ENCODE results near the gene MYL11. TPM values are rescaled to one million over a fixed set of nuclear protein-coding genes. Genes with fewer than 3 reads are reported as not detected.

The MYL11 gene
- polyA plus RNA-seq, 1 donor from 2014 or later, result not detected

GRCh38 chr16:30352488-30353401, 21.9 kb upstream of the MYL11 start:
- no peaks in the 10 kb centered on the region for H3K9me3 ChIP-seq (ENCODE audit: low read length)
- H3K4me3 ChIP-seq (ENCODE audit: low read length), result no peak overlapping the region
- no peak overlapping the region for H3K27ac ChIP-seq (ENCODE audit: low read length)
- H4K20me1 ChIP-seq (ENCODE audit: insufficient read depth), result no peaks in the 10 kb centered on the region
- H3F3A ChIP-seq (ENCODE audit: insufficient read depth, low read length, poor library complexity, severe bottlenecking), result no peaks in the 10 kb centered on the region
- no peak overlapping the region for H3K4me2 ChIP-seq (ENCODE audit: low read length)
- H3K9me2 ChIP-seq (ENCODE audit: insufficient read depth, low read length), result no peaks in the 10 kb centered on the region
- no peak for TF ChIP-seq MXI1 (conservative IDR thresholded peaks at IDR 0.05; ENCODE audit: poor library complexity, severe bottlenecking)
- no peak for TF ChIP-seq TAF1 (IDR thresholded peaks at IDR 0.05; ENCODE audit: low read depth)
- no peak for TF ChIP-seq REST (IDR thresholded peaks at IDR 0.05; ENCODE audit: borderline replicate concordance)
- TF ChIP-seq EP300 (conservative IDR thresholded peaks at IDR 0.05; ENCODE audit: poor library complexity, severe bottlenecking), result no peak
- H3K79me2 ChIP-seq (replicated peaks; ENCODE audit: insufficient read depth, low read length), result peaks cover 17% of the 10 kb centered on the region
- no peak overlapping the region for H2AFZ ChIP-seq (ENCODE audit: low read depth, low read length)
- H3K27me3 ChIP-seq (ENCODE audit: insufficient read depth, low read depth, low read length), result no peaks in the 10 kb centered on the region
- no peaks in the 10 kb centered on the region for H3K36me3 ChIP-seq (ENCODE audit: insufficient read depth, low read length)
- H3K9ac ChIP-seq (ENCODE audit: low read length), result no peak overlapping the region

GRCh38 chr16:30353438-30354129, 21.0 kb upstream of the MYL11 start:
- H3K27ac ChIP-seq (ENCODE audit: low read length), result no peak overlapping the region
- peak overlapping the region; percentile 88 for H3K4me2 ChIP-seq (ENCODE audit: low read length)

More at GRCh38 chr16:30353438-30354129, 21.0 kb upstream of the MYL11 start:
- H3K27me3 ChIP-seq (ENCODE audit: insufficient read depth, low read depth, low read length), result no peaks in the 10 kb centered on the region
- no peaks in the 10 kb centered on the region for H3F3A ChIP-seq (ENCODE audit: insufficient read depth, low read length, poor library complexity, severe bottlenecking)
- no peaks in the 10 kb centered on the region for H4K20me1 ChIP-seq (ENCODE audit: insufficient read depth)
- peak overlapping the region; percentile 84 for H3K4me3 ChIP-seq (ENCODE audit: low read length)
- peaks cover 17% of the 10 kb centered on the region for H3K79me2 ChIP-seq (replicated peaks; ENCODE audit: insufficient read depth, low read length)
- H3K9me3 ChIP-seq (ENCODE audit: low read length), result no peaks in the 10 kb centered on the region
- H3K9ac ChIP-seq (ENCODE audit: low read length), result peak overlapping the region; percentile 94
- TF ChIP-seq MXI1 (conservative IDR thresholded peaks at IDR 0.05; ENCODE audit: poor library complexity, severe bottlenecking) (no peak), SMC3 (conservative IDR thresholded peaks at IDR 0.05; ENCODE audit: poor library complexity) (no peak), CTCF (IDR thresholded peaks at IDR 0.05; ENCODE audit: poor library complexity, severe bottlenecking) (no peak), EZH2 (IDR thresholded peaks at IDR 0.05; ENCODE audit: borderline replicate concordance, insufficient read depth, low read length, poor library complexity, severe bottlenecking) (no peak), EP300 (conservative IDR thresholded peaks at IDR 0.05; ENCODE audit: poor library complexity, severe bottlenecking) (no peak), TAF1 (IDR thresholded peaks at IDR 0.05; ENCODE audit: low read depth) (no peak), REST (IDR thresholded peaks at IDR 0.05; ENCODE audit: borderline replicate concordance) (no peak), POLR2AphosphoS5 (IDR thresholded peaks at IDR 0.05) (no peak)
- H3K9me2 ChIP-seq (ENCODE audit: insufficient read depth, low read length), result no peaks in the 10 kb centered on the region
- H2AFZ ChIP-seq (ENCODE audit: low read depth, low read length), result no peak overlapping the region
- no peaks in the 10 kb centered on the region for H3K36me3 ChIP-seq (ENCODE audit: insufficient read depth, low read length)
